K562 (cell line): ENCODE measurements around the gene ELAC2. TPM values are rescaled to one million over a fixed set of nuclear protein-coding genes. Genes with fewer than 3 reads are reported as not detected.

Experiments
- ERF ChIP-seq: fragments of 450-650 bp; formaldehyde crosslinking; IDR thresholded peaks from 2 replicates; pipeline ENCODE4 v1.4.0; 2020; ENCODE audit warnings: mild to moderate bottlenecking, mixed read lengths
- HDAC3 ChIP-seq: fragments of 450-650 bp; IDR thresholded peaks from 2 replicates; pipeline ENCODE4 v1.6.1; 2018; ENCODE audit warnings: borderline replicate concordance, mild to moderate bottlenecking, moderate library complexity; ENCODE audit not compliant: partially characterized antibody
- ILK ChIP-seq: fragments of 450-650 bp; IDR thresholded peaks from 2 replicates; pipeline ENCODE4 v1.6.1; 2016; ENCODE audit warnings: missing genetic modification characterization, low read depth, mild to moderate bottlenecking, missing compliant biosample characterization, moderate library complexity, borderline replicate concordance
- NFIC ChIP-seq: fragments of 450-650 bp; IDR thresholded peaks from 2 replicates; pipeline ENCODE4 v1.6.1; 2017; ENCODE audit warnings: mild to moderate bottlenecking, inconsistent platforms
- RBM15 ChIP-seq: fragments of 200-400 bp; formaldehyde crosslinking; IDR thresholded peaks from 2 replicates; pipeline ENCODE4 v1.6.1; 2018; ENCODE audit warnings: mild to moderate bottlenecking, low read length, moderate library complexity; ENCODE audit not compliant: insufficient read depth
- ZNF592 ChIP-seq: fragments of 450-650 bp; IDR thresholded peaks from 2 replicates; pipeline ENCODE4 v1.6.1; 2017; ENCODE audit warnings: antibody characterized with exemption, mild to moderate bottlenecking
- polyA plus RNA-seq, 8 experiments: library from polyadenylated mRNA; depleted of rRNA in 4 of 8; stranded (reverse) in 5 of 8; unstranded in 3 of 8; fragments of >200 nt; fragmentation: Nextera tagmentation in 2 of 8; fragmentation: Illumina TruSeq in 1 of 8; extraction: Ambion mirVana in 2 of 8; extraction: Trizol in 1 of 8; gene quantifications; 2 replicates each; pipeline versions ENCODE4 v1.2.1 to v1.2.3, GENCODE V29; 2011 to 2014; ENCODE audit warnings: inconsistent platforms in 1 of 8, missing spikeins in 1 of 8
- total RNA-seq, 7 experiments: library from RNA; depleted of rRNA in 6 of 7; stranded (reverse); fragments of >200 nt in 6 of 7; fragmentation: Illumina TruSeq in 2 of 7; extraction: Trizol in 2 of 7; gene quantifications; 2 replicates each; pipeline versions ENCODE4 v1.2.1 to v1.2.3, GENCODE V29; 2011 to 2021; ENCODE audit warnings: low replicate concordance in 1 of 7

ELAC2 gene
- total and polyA plus RNA-seq, 9 of the 15 experiments (the other 6 are each of a cell fraction or from before 2014, with no cell fraction given): 4.5 to 129 (median 70.6) TPM

GRCh38 chr17:12994341-12995074 is 23.3 kb downstream of the ELAC2 start (continued):
- TF ChIP-seq ZNF592: no peak
- TF ChIP-seq ERF (CRISPR knock-in tag): no peak
- no peak for TF ChIP-seq ILK (tag)
- TF ChIP-seq HDAC3: no peak
- no peak for TF ChIP-seq RBM15
- no peak for TF ChIP-seq NFIC
